Osteoblast (primary cell): Measurements from ENCODE around the gene SHROOM3. TPM values are rescaled to one million over a fixed set of nuclear protein-coding genes. Genes with fewer than 3 reads are reported as not detected.

Experiments used
- DNase-seq: peaks from one replicate; pipeline ENCODE4 v3.0.0; 2011; ENCODE audit warnings: low spot score, mixed read lengths; ENCODE audit not compliant: insufficient read length; ENCODE audit errors: missing footprints
- H2AFZ ChIP-seq: 2 replicates; pipeline ENCODE4 v1.6.0; 2011; ENCODE audit warnings: mild to moderate bottlenecking, low read length
- H3K27ac ChIP-seq: 2 replicates; pipeline ENCODE4 v1.5.1; 2011; ENCODE audit warnings: mild to moderate bottlenecking, low read depth, low read length, moderate library complexity
- H3K27me3 ChIP-seq: 2 replicates; pipeline ENCODE4 v1.6.0; 2012; ENCODE audit warnings: mild to moderate bottlenecking, control low read depth, inconsistent platforms, low read length, moderate library complexity; ENCODE audit not compliant: insufficient read depth
- H3K36me3 ChIP-seq: 2 replicates; pipeline ENCODE4 v1.5.1; 2011; ENCODE audit warnings: mild to moderate bottlenecking, low read length, control low read depth, moderate library complexity; ENCODE audit not compliant: insufficient read depth
- H3K4me1 ChIP-seq: 2 replicates; pipeline ENCODE4 v1.5.1; 2011; ENCODE audit warnings: mild to moderate bottlenecking, low read length, control low read depth, moderate library complexity; ENCODE audit not compliant: insufficient read depth
- H3K4me2 ChIP-seq: 2 replicates; pipeline ENCODE4 v1.6.0; 2011; ENCODE audit warnings: mild to moderate bottlenecking, low read length; ENCODE audit not compliant: insufficient read depth
- H3K4me3 ChIP-seq: fragments of 200-600 bp; sonication (generic); 3 replicates; pipeline ENCODE4 v1.5.1; 2012; ENCODE audit warnings: mild to moderate bottlenecking, low read length, inconsistent platforms; ENCODE audit not compliant: insufficient read depth
- H3K79me2 ChIP-seq: 2 replicates; pipeline ENCODE4 v1.6.0; 2012; ENCODE audit warnings: mild to moderate bottlenecking, low read length, control low read depth, inconsistent platforms; ENCODE audit not compliant: insufficient read depth
- H3K9me3 ChIP-seq: 2 replicates; pipeline ENCODE4 v1.5.1; 2011; ENCODE audit warnings: low read depth, low read length, control low read depth
- H4K20me1 ChIP-seq: 2 replicates; pipeline ENCODE4 v1.6.0; 2012; ENCODE audit warnings: mild to moderate bottlenecking, low read length, control low read depth; ENCODE audit not compliant: insufficient read depth
- CTCF ChIP-seq: IDR thresholded peaks from 2 replicates; pipeline ENCODE4 v1.5.1; 2011; ENCODE audit warnings: mild to moderate bottlenecking, low read depth, low read length, moderate library complexity; ENCODE audit errors: extremely low read depth
- total RNA-seq: library from RNA; depleted of rRNA; stranded (reverse); fragments of >200 nt; gene quantifications from 2 replicates; pipeline ENCODE4 v1.2.3, GENCODE V29; 2012

SHROOM3 gene
- total RNA-seq, 1 donor, result 9.8 TPM

- Histone ChIP-seq H4K20me1 (no peaks in the 10 kb centered on the region), H3K4me2 (peak overlapping the region; percentile 65), H2AFZ (no peak overlapping the region), H3K27ac (peak overlapping the region; percentile 77), H3K9me3 (no peaks in the 10 kb centered on the region), H3K79me2 (no peaks in the 10 kb centered on the region), H3K27me3 (no peaks in the 10 kb centered on the region), H3K4me3 (no peak overlapping the region), H3K4me1 (peaks cover 36% of the 10 kb centered on the region), H3K36me3 (no peaks in the 10 kb centered on the region)
- DNase-seq, result no peak
- TF ChIP-seq CTCF, result no peak
Observed at GRCh38 chr4:76562836-76563453, 127.9 kb downstream of the SHROOM3 start.

GRCh38 chr4:76563454-76564122 is 128.6 kb downstream of the SHROOM3 start:
- H3K27ac ChIP-seq, result peak overlapping the region; percentile 77
- no peaks in the 10 kb centered on the region for H4K20me1 ChIP-seq
- no peak for DNase-seq
- no peak overlapping the region for H3K4me3 ChIP-seq
- H3K4me1 ChIP-seq, result peaks cover 43% of the 10 kb centered on the region
- H3K9me3 ChIP-seq, result no peaks in the 10 kb centered on the region
- H2AFZ ChIP-seq, result no peak overlapping the region
- H3K79me2 ChIP-seq, result no peaks in the 10 kb centered on the region
- no peaks in the 10 kb centered on the region for H3K36me3 ChIP-seq
- TF ChIP-seq CTCF, result no peak
- H3K4me2 ChIP-seq, result no peak overlapping the region
- H3K27me3 ChIP-seq, result no peaks in the 10 kb centered on the region

GRCh38 chr4:76564123-76564915 is 129.3 kb downstream of the SHROOM3 start:
- no peaks in the 10 kb centered on the region for H4K20me1 ChIP-seq
- peak overlapping the region; percentile 77 for H3K27ac ChIP-seq
- DNase-seq, result no peak
- H3K36me3 ChIP-seq, result no peaks in the 10 kb centered on the region
- H3K79me2 ChIP-seq, result no peaks in the 10 kb centered on the region
- TF ChIP-seq CTCF, result no peak
- H3K9me3 ChIP-seq, result no peaks in the 10 kb centered on the region
- H3K4me1 ChIP-seq, result peaks cover 45% of the 10 kb centered on the region
- no peaks in the 10 kb centered on the region for H3K27me3 ChIP-seq
- H3K4me2 ChIP-seq, result no peak overlapping the region
- H2AFZ ChIP-seq, result peak overlapping the region; percentile 23
- no peak overlapping the region for H3K4me3 ChIP-seq

- Histone ChIP-seq H3K4me1 (peaks cover 52% of the 10 kb centered on the region), H3K9me3 (no peaks in the 10 kb centered on the region), H3K4me3 (no peak overlapping the region), H3K27ac (peak overlapping the region; percentile 19), H3K79me2 (no peaks in the 10 kb centered on the region), H3K27me3 (no peaks in the 10 kb centered on the region), H2AFZ (peak overlapping the region; percentile 11), H3K4me2 (no peak overlapping the region), H3K36me3 (no peaks in the 10 kb centered on the region), H4K20me1 (no peaks in the 10 kb centered on the region)
- TF ChIP-seq CTCF, result no peak
- no peak for DNase-seq
Observed at GRCh38 chr4:76568262-76568661, 133.2 kb downstream of the SHROOM3 start.
